HG03469 (cell line): ENCODE data around the gene SLC7A4.
A peak's percentile ranks its signal among the peaks of the same experiment; 100 is the strongest.
"Not testable (repeated sequence)": the region's sequence is repeated elsewhere in the genome, so short reads cannot be mapped to it uniquely, and the experiment has no call there.

ENCODE experiments used
- ATAC-seq: cut with Tn5 transposase; IDR thresholded peaks from one replicate; pipeline ENCODE4 v1.9.1; 2021; ENCODE audit warnings: mild to moderate bottlenecking, moderate library complexity, moderate number of reproducible peaks; ENCODE audit not compliant: unreplicated experiment

The SLC7A4 gene

GRCh38 chr22:21022955-21023614 lies 9.3 kb downstream of the SLC7A4 start:
- ATAC-seq = no peak

- ATAC-seq = no peak
Measured at GRCh38 chr22:21022507-21022906, 9.9 kb downstream of the SLC7A4 start.

GRCh38 chr22:21020802-21021429 lies 11.4 kb downstream of the SLC7A4 start:
- ATAC-seq = no peak

GRCh38 chr22:21018314-21018713 lies 14.0 kb downstream of the SLC7A4 start:
- no peak for ATAC-seq

- ATAC-seq = no peak
Measured at GRCh38 chr22:21016644-21017420, 15.5 kb downstream of the SLC7A4 start.

GRCh38 chr22:21015466-21016006 lies 16.8 kb downstream of the SLC7A4 start:
- no peak for ATAC-seq

- ATAC-seq = no peak
Measured at GRCh38 chr22:21014726-21015465, 17.5 kb downstream of the SLC7A4 start, which contains the start of gene P2RX6. P2RX6 (plus strand) TSS chr22:21015165; CDS start chr22:21015175, 10 bp downstream.

- peak; percentile 90 for ATAC-seq
Measured at GRCh38 chr22:21014202-21014725, 18.1 kb downstream of the SLC7A4 start.

GRCh38 chr22:21013657-21014201 lies 18.6 kb downstream of the SLC7A4 start:
- ATAC-seq = no peak

GRCh38 chr22:21012446-21013407 lies 19.6 kb downstream of the SLC7A4 start:
- no peak for ATAC-seq

- no peak for ATAC-seq
Measured at GRCh38 chr22:21010426-21011113, 21.8 kb downstream of the SLC7A4 start.

GRCh38 chr22:21009638-21010425 lies 22.5 kb downstream of the SLC7A4 start:
- ATAC-seq = no peak

GRCh38 chr22:21009208-21009607 lies 23.2 kb downstream of the SLC7A4 start:
- not testable (repeated sequence) for ATAC-seq

- no peak for ATAC-seq
Measured at GRCh38 chr22:21003782-21004181, 28.6 kb downstream of the SLC7A4 start.

- peak; percentile 64 for ATAC-seq
Measured at GRCh38 chr22:21001601-21002325, 30.6 kb downstream of the SLC7A4 start, which contains the start of gene THAP7. THAP7 (minus strand) TSS chr22:21002118; CDS start chr22:21001911, 207 bp downstream.

GRCh38 chr22:21000987-21001600 lies 31.3 kb downstream of the SLC7A4 start:
- ATAC-seq = no peak
